Fibroblast of lung (primary cell): ENCODE measurements around the gene PCDH7.

ENCODE experiments used
- EZH2 ChIP-seq: IDR thresholded peaks from 2 replicates; pipeline ENCODE4 v1.5.1; 2012; ENCODE audit warnings: low read length, control low read depth, mild to moderate bottlenecking; ENCODE audit errors: missing control alignments
- TF ChIP-seq, protein P1 (sequence below), 2 donors: IDR thresholded peaks in 1 of 2; conservative IDR thresholded peaks in 1 of 2; 1 replicate in 1 of 2; 2 replicates in 1 of 2; pipeline ENCODE4 v1.5.1; 2011 to 2012; ENCODE audit warnings: low read length in 2 of 2, control low read depth in 1 of 2, inconsistent platforms in 1 of 2, low read depth in 1 of 2, mild to moderate bottlenecking in 1 of 2

GRCh38 chr4:30767147-30767845 lies 47.1 kb downstream of the PCDH7 start:
- no peak for TF ChIP-seq EZH2
- TF ChIP-seq, protein P1, sequence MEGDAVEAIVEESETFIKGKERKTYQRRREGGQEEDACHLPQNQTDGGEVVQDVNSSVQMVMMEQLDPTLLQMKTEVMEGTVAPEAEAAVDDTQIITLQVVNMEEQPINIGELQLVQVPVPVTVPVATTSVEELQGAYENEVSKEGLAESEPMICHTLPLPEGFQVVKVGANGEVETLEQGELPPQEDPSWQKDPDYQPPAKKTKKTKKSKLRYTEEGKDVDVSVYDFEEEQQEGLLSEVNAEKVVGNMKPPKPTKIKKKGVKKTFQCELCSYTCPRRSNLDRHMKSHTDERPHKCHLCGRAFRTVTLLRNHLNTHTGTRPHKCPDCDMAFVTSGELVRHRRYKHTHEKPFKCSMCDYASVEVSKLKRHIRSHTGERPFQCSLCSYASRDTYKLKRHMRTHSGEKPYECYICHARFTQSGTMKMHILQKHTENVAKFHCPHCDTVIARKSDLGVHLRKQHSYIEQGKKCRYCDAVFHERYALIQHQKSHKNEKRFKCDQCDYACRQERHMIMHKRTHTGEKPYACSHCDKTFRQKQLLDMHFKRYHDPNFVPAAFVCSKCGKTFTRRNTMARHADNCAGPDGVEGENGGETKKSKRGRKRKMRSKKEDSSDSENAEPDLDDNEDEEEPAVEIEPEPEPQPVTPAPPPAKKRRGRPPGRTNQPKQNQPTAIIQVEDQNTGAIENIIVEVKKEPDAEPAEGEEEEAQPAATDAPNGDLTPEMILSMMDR (conservative IDR thresholded peaks at IDR 0.05 in 1 of 2, IDR thresholded peaks at IDR 0.05 in 1 of 2; ENCODE audit: low read depth in 1 of 2, low read length in 2 of 2), result no peak
